PC-9 (cell line): Measurements from ENCODE around the gene ARFGEF3. TPM values are rescaled to one million over a fixed set of nuclear protein-coding genes. Genes with fewer than 3 reads are reported as not detected.

Experiments used
- BruUV-seq: library from RNA; stranded (reverse); fragments of 400-500 nt; replicated peaks from 2 replicates; lab custom pipeline; 2021; lab: Mats Ljungman, UMichigan
- CTCF ChIA-PET: fragments of 300-600 bp; sonication (Branson Sonifier 250); formaldehyde crosslinking; loops from one replicate; lab custom pipeline; 2022; ENCODE audit warnings: antibody characterized with exemption; lab: Charles Lee
- POLR2A ChIA-PET: fragments of 300-600 bp; sonication (Branson Sonifier 250); formaldehyde crosslinking; loops from one replicate; lab custom pipeline; 2022; ENCODE audit warnings: antibody characterized with exemption; ENCODE audit not compliant: unreplicated experiment; lab: Charles Lee
- DNase-seq, 2 experiments: peaks; one replicate each; pipeline versions ENCODE4 v3.0.0 to v3.0.0-alpha.2; 2015 to 2022; ENCODE audit warnings: mixed read lengths in 1 of 2
- H2AFZ ChIP-seq: fragments of 200-600 bp; sonication (generic); 2 replicates; pipeline ENCODE4 v1.8.1; 2017; ENCODE audit warnings: antibody characterized with exemption
- H3F3A ChIP-seq: fragments of 200-600 bp; sonication (generic); 2 replicates; pipeline ENCODE4 v1.8.1; 2017; ENCODE audit warnings: antibody characterized with exemption, mild to moderate bottlenecking, low read depth; ENCODE audit not compliant: insufficient read depth
- H3K27ac ChIP-seq: fragments of 200-600 bp; sonication (generic); 2 replicates; pipeline ENCODE4 v1.6.1; 2016; ENCODE audit warnings: mixed run types
- H3K27me3 ChIP-seq: fragments of 200-600 bp; sonication (generic); 2 replicates; pipeline ENCODE4 v1.6.1; 2016; ENCODE audit warnings: low read depth, mixed run types; ENCODE audit not compliant: insufficient read depth
- H3K36me3 ChIP-seq: fragments of 200-600 bp; sonication (generic); 2 replicates; pipeline ENCODE4 v1.6.1; 2016; ENCODE audit warnings: low read depth, mixed run types
- H3K4me1 ChIP-seq: fragments of 200-600 bp; sonication (generic); replicated peaks from 2 replicates; pipeline ENCODE4 v1.6.1; 2016; ENCODE audit warnings: mixed run types; ENCODE audit not compliant: insufficient read depth
- H3K4me2 ChIP-seq: fragments of 200-600 bp; sonication (generic); 2 replicates; pipeline ENCODE4 v1.6.1; 2017; ENCODE audit warnings: mixed run types
- H3K4me3 ChIP-seq: fragments of 200-600 bp; sonication (generic); 2 replicates; pipeline ENCODE4 v1.6.1; 2016; ENCODE audit warnings: mixed run types
- H3K79me2 ChIP-seq: fragments of 200-600 bp; sonication (generic); 2 replicates; pipeline ENCODE4 v1.6.1; 2017; ENCODE audit warnings: low read depth, mixed run types
- H3K9me2 ChIP-seq: fragments of 200-600 bp; sonication (generic); 2 replicates; pipeline ENCODE4 v1.8.1; 2017; ENCODE audit warnings: mild to moderate bottlenecking; ENCODE audit not compliant: insufficient read depth
- H3K9me3 ChIP-seq: fragments of 200-600 bp; sonication (generic); 2 replicates; pipeline ENCODE4 v1.8.1; 2016; ENCODE audit warnings: low read depth; ENCODE audit not compliant: insufficient read depth
- H4K20me1 ChIP-seq: fragments of 200-600 bp; sonication (generic); 2 replicates; pipeline ENCODE4 v1.8.1; 2017; ENCODE audit not compliant: insufficient read depth
- CTCF ChIP-seq: fragments of 200-600 bp; sonication (generic); conservative IDR thresholded peaks from 2 replicates; pipeline ENCODE4 v1.6.1; 2017; ENCODE audit warnings: mixed run types, antibody characterized with exemption, mild to moderate bottlenecking, moderate library complexity
- EZH2 ChIP-seq: fragments of 200-600 bp; sonication (generic); IDR thresholded peaks from 2 replicates; pipeline ENCODE4 v1.8.0; 2017; ENCODE audit warnings: antibody characterized with exemption, low read depth
- intact Hi-C: fragments of 100-400 bp; cut with micrococcal nuclease; formaldehyde crosslinking; loops from one replicate; pipeline ENCODE4 v1.10.0; 2022; ENCODE audit not compliant: unreplicated experiment
- total RNA-seq: library from RNA; stranded (reverse); gene quantifications from 2 replicates; pipeline ENCODE4 v1.2.3, GENCODE V29; 2021

Gene ARFGEF3
- total RNA-seq, 1 experiment from 2014 or later: 9.9 TPM

- CTCF ChIA-PET: interaction anchor here (0.6 kb wide), 1 partner anchor 141 kb away, joined by 3 read pairs; no protein-coding TSS in a partner anchor
Measured at GRCh38 chr6:138246650-138247440, 85.1 kb downstream of the ARFGEF3 start.

GRCh38 chr6:138248011-138248410 lies 86.3 kb downstream of the ARFGEF3 start:
- TF ChIP-seq EZH2: no peak
- no peak for TF ChIP-seq CTCF
- no peak for DNase-seq
- H3K27me3 ChIP-seq: no peaks in the 10 kb centered on the region
- no peak overlapping the region for H3K4me2 ChIP-seq
- peaks cover 8% of the 10 kb centered on the region for H3K4me1 ChIP-seq
- H4K20me1 ChIP-seq: no peaks in the 10 kb centered on the region
- H3K9me3 ChIP-seq: no peaks in the 10 kb centered on the region
- H3K36me3 ChIP-seq: peaks cover 15% of the 10 kb centered on the region
- 0 out of 2 replicates have a peak, but pooled peaks cover 5% of the 10 kb centered on the region for H3F3A ChIP-seq
- POLR2A ChIA-PET: no interaction called here
- H3K4me3 ChIP-seq: no peak overlapping the region
- no TSS peak for BruUV-seq
- H2AFZ ChIP-seq: no peak overlapping the region
- H3K79me2 ChIP-seq: no peaks in the 10 kb centered on the region
- no peak overlapping the region for H3K27ac ChIP-seq
- no peaks in the 10 kb centered on the region for H3K9me2 ChIP-seq
- CTCF ChIA-PET: no interaction called here
- intact Hi-C loops: no loop called here

More at GRCh38 chr6:138246650-138247440, 85.1 kb downstream of the ARFGEF3 start:
- H3K9me3 ChIP-seq: no peaks in the 10 kb centered on the region
- BruUV-seq: no TSS peak
- peaks cover 12% of the 10 kb centered on the region for H3K4me1 ChIP-seq
- POLR2A ChIA-PET: no interaction called here
- H3K36me3 ChIP-seq: peaks cover 21% of the 10 kb centered on the region
- no peak overlapping the region for H2AFZ ChIP-seq
- TF ChIP-seq EZH2 (no peak), CTCF (no peak)
- no peaks in the 10 kb centered on the region for H4K20me1 ChIP-seq
- intact Hi-C loops: no loop called here
- H3K79me2 ChIP-seq: no peaks in the 10 kb centered on the region
- H3K4me3 ChIP-seq: no peak overlapping the region
- no peak for DNase-seq
- H3F3A ChIP-seq: 0 out of 2 replicates have a peak, but pooled peaks cover 8% of the 10 kb centered on the region
- H3K27ac ChIP-seq: no peak overlapping the region
- no peak overlapping the region for H3K4me2 ChIP-seq
- no peaks in the 10 kb centered on the region for H3K27me3 ChIP-seq
- H3K9me2 ChIP-seq: no peaks in the 10 kb centered on the region

GRCh38 chr6:138248878-138249277 lies 87.1 kb downstream of the ARFGEF3 start:
- no peaks in the 10 kb centered on the region for H3K4me1 ChIP-seq
- no peak overlapping the region for H3K4me3 ChIP-seq
- no peaks in the 10 kb centered on the region for H3F3A ChIP-seq
- no peaks in the 10 kb centered on the region for H3K79me2 ChIP-seq
- intact Hi-C loops: no loop called here
- no peaks in the 10 kb centered on the region for H3K27me3 ChIP-seq
- H3K27ac ChIP-seq: no peak overlapping the region
- H3K9me2 ChIP-seq: no peaks in the 10 kb centered on the region
- H2AFZ ChIP-seq: no peak overlapping the region
- CTCF ChIA-PET: no interaction called here
- no peaks in the 10 kb centered on the region for H4K20me1 ChIP-seq
- no peaks in the 10 kb centered on the region for H3K9me3 ChIP-seq
- H3K36me3 ChIP-seq: peaks cover 15% of the 10 kb centered on the region
- no TSS peak for BruUV-seq
- POLR2A ChIA-PET: no interaction called here
- DNase-seq: no peak
- no peak overlapping the region for H3K4me2 ChIP-seq
- TF ChIP-seq EZH2 (no peak), CTCF (no peak)
